ENCODE data around the gene IKZF1.

DNA sequence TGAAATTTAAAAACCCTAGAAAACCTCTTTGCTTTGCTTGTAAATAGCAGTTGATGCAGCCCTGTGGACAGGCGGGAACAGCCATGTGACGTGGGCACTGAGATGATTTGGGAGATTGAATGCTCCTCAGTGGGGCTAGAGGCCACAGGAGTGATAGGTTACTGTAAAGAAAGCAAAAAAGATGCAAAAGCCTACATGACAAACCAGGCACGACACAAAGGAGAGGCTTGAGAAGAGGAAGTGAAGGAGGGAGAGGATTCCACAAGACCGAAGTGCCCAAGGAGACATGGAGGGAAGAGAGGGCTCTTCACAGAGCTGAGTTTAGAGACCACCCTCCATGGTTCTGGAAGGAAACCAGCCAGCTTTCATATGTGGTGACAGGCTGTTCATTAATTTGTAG lies 25.7 kb downstream of the IKZF1 start:
- TF ChIP-seq POLR2A (IDR thresholded peaks at IDR 0.05) = no peak
- TF ChIP-seq, protein P1, sequence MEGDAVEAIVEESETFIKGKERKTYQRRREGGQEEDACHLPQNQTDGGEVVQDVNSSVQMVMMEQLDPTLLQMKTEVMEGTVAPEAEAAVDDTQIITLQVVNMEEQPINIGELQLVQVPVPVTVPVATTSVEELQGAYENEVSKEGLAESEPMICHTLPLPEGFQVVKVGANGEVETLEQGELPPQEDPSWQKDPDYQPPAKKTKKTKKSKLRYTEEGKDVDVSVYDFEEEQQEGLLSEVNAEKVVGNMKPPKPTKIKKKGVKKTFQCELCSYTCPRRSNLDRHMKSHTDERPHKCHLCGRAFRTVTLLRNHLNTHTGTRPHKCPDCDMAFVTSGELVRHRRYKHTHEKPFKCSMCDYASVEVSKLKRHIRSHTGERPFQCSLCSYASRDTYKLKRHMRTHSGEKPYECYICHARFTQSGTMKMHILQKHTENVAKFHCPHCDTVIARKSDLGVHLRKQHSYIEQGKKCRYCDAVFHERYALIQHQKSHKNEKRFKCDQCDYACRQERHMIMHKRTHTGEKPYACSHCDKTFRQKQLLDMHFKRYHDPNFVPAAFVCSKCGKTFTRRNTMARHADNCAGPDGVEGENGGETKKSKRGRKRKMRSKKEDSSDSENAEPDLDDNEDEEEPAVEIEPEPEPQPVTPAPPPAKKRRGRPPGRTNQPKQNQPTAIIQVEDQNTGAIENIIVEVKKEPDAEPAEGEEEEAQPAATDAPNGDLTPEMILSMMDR (IDR thresholded peaks at IDR 0.05 in 4 of 5, conservative IDR thresholded peaks at IDR 0.05 in 1 of 5) = no peak
